ENCODE measurements around the gene OR4F15.
"Not testable (repeated sequence)": the region's sequence is repeated elsewhere in the genome, so short reads cannot be mapped to it uniquely, and the experiment has no call there.

The OR4F15 gene

GRCh38 chr15:101811902-101812301, at the start of gene OR4F15:
TSS of gene OR4F15 (plus strand) at chr15:101812202. CDS start at chr15:101818187, 5,985 bp downstream.
- DNase-seq: no peak

GRCh38 chr15:101764669-101765339, 47.2 kb upstream of the OR4F15 start:
- DNase-seq: not testable (repeated sequence)

GRCh38 chr15:101765340-101765671, 46.7 kb upstream of the OR4F15 start:
- DNase-seq: not testable (repeated sequence)

GRCh38 chr15:101765772-101766456, 46.1 kb upstream of the OR4F15 start:
- DNase-seq: no peak

- not testable (repeated sequence) for DNase-seq
Measured at GRCh38 chr15:101767083-101767640, 44.8 kb upstream of the OR4F15 start.

GRCh38 chr15:101772921-101773320, 39.1 kb upstream of the OR4F15 start:
- no peak for DNase-seq

- DNase-seq: no peak
Measured at GRCh38 chr15:101773496-101774100, 38.4 kb upstream of the OR4F15 start.

GRCh38 chr15:101775136-101775535, 36.9 kb upstream of the OR4F15 start:
- DNase-seq: no peak

GRCh38 chr15:101778576-101778975, 33.4 kb upstream of the OR4F15 start:
- DNase-seq: not testable (repeated sequence)

- not testable (repeated sequence) for DNase-seq
Measured at GRCh38 chr15:101780225-101780624, 31.8 kb upstream of the OR4F15 start.

- no peak for DNase-seq
Measured at GRCh38 chr15:101781928-101782327, 30.1 kb upstream of the OR4F15 start.

- DNase-seq: no peak
Measured at GRCh38 chr15:101784644-101785043, 27.4 kb upstream of the OR4F15 start.

- not testable (repeated sequence) for DNase-seq
Measured at GRCh38 chr15:101786422-101786821, 25.6 kb upstream of the OR4F15 start.

GRCh38 chr15:101788001-101788400, 24.0 kb upstream of the OR4F15 start:
- not testable (repeated sequence) for DNase-seq

GRCh38 chr15:101788503-101789269, 23.3 kb upstream of the OR4F15 start:
- DNase-seq: not testable (repeated sequence)

- DNase-seq: not testable (repeated sequence)
Measured at GRCh38 chr15:101790748-101791147, 21.3 kb upstream of the OR4F15 start.

- DNase-seq: not testable (repeated sequence)
Measured at GRCh38 chr15:101793981-101794380, 18.0 kb upstream of the OR4F15 start.

- DNase-seq: no peak
Measured at GRCh38 chr15:101795455-101795854, 16.5 kb upstream of the OR4F15 start.

- DNase-seq: no peak
Measured at GRCh38 chr15:101799665-101800064, 12.3 kb upstream of the OR4F15 start.

GRCh38 chr15:101801048-101801447, 11.0 kb upstream of the OR4F15 start:
- no peak for DNase-seq

GRCh38 chr15:101803209-101803608, 8.8 kb upstream of the OR4F15 start, which contains the start of gene OR4F6:
TSS of gene OR4F6 (plus strand) at chr15:101803509. CDS start at chr15:101805720, 2,211 bp downstream.
- DNase-seq: no peak

GRCh38 chr15:101803676-101804075, 8.3 kb upstream of the OR4F15 start:
- DNase-seq: no peak

- DNase-seq: no peak
Measured at GRCh38 chr15:101804375-101804774, 7.6 kb upstream of the OR4F15 start.
